ENCODE data around the gene MLX.
"Not testable (repeated sequence)": the region's sequence is repeated elsewhere in the genome, so short reads cannot be mapped to it uniquely, and the experiment has no call there.

The MLX gene

DNA sequence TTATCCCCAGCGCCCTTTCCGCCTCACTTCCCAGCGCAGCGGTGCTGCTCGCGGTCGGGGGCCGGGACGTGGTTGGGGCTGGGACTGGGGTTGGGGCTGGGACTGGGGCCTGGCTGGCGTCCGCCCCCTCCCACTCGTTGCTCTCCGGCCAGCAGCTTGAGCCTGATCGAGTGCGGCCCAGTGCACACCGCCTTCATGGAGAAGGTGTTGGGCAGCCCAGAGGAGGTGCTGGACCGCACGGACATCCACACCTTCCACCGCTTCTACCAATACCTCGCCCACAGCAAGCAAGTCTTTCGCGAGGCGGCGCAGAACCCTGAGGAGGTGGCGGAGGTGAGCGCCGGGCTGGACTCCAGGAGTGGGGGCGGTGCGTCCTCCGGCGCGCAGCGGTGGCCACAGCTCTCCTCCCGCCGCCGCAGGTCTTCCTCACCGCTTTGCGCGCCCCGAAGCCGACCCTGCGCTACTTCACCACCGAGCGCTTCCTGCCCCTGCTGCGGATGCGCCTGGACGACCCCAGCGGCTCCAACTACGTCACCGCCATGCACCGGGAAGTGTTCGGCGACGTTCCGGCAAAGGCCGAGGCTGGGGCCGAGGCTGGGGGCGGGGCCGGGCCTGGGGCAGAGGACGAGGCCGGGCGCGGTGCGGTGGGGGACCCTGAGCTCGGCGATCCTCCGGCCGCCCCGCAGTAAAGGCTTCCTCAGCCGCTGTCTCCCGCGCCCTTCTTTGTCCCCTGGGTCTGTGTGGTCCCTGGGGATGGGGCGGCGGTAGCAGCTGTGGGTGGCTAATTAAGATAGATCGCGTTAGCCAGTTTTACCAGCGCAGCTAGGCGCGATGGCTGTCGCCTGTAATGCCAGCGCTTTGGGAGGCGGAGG is 12.4 kb upstream of the MLX start:
- DNase-seq (ENCODE audit: low read depth in 4 of 4, low spot score in 1 of 4), result peak in 2 of 4 experiments; percentile 63 to 78

- no peak for DNase-seq (ENCODE audit: low read depth in 4 of 4, low spot score in 1 of 4)
These were observed 11.7 kb upstream of the MLX start for GRCh38 chr17:42555122-42555622.

GRCh38 chr17:42555961-42556617 is 10.8 kb upstream of the MLX start:
- not testable (repeated sequence) for DNase-seq (ENCODE audit: low read depth in 4 of 4, low spot score in 1 of 4)

GRCh38 chr17:42559075-42559474 is 7.8 kb upstream of the MLX start:
- DNase-seq (ENCODE audit: low read depth in 4 of 4, low spot score in 1 of 4), result no peak

- DNase-seq (ENCODE audit: low read depth in 4 of 4, low spot score in 1 of 4), result no peak
These were observed 6.7 kb upstream of the MLX start for GRCh38 chr17:42560246-42560645.

DNA sequence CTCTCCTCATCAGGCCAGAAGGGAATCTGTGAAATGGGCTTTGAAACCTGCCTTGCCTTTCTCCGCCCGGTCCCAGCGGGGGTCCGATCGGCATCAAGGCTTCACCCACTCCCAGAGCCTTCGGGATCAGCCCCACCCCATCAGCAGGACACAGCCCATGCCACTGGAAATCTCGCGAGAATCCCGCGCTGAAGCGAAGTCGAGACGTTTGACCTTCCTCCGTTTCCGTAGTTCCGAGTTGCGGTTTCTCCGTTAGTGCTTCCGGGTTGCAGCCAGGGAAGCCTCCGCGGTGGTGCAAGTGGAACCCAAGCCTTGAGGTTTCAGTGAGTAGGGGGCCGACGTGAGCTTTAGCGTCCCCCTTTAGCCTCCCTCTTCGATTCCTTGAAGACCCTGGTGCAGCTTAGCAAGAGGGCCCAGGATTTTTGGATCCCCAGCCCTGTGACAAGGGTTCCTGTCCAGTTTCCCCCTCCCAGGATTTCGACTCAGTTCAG is 5.0 kb upstream of the MLX start, which contains the start of gene COASY:
TSS of gene COASY (plus strand) at position 252 of the 491 bp plus-strand sequence. CDS start 475 bp downstream, outside the sequence.
- peak; percentile 81 to 91 (median 84) for DNase-seq (ENCODE audit: low read depth in 4 of 4, low spot score in 1 of 4)

GRCh38 chr17:42562388-42563142 is 4.3 kb upstream of the MLX start:
- no peak for DNase-seq (ENCODE audit: low read depth in 4 of 4, low spot score in 1 of 4)

- no peak for DNase-seq (ENCODE audit: low read depth in 4 of 4, low spot score in 1 of 4)
These were observed 3.8 kb upstream of the MLX start for GRCh38 chr17:42563143-42563509.

DNA sequence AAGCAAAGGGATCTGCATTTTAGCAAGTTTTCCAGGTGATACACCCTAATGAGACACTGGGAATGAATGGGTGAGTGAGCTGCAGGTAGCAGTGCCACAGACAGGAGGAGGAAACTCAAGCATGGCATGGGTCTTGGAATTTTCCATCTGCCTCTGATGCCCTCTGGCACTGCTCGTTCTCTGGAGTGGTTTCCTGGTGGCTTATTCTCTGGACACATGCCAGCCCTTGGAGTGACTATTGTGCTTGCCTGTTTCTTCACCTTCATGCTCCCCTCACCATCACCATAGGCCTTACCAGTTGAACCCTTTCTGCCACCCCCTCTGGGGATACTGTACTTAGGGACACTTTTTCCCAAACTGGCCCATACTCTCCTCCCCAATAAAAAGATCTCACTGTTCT is 3.4 kb upstream of the MLX start:
- DNase-seq (ENCODE audit: low read depth in 4 of 4, low spot score in 1 of 4), result no peak

DNA sequence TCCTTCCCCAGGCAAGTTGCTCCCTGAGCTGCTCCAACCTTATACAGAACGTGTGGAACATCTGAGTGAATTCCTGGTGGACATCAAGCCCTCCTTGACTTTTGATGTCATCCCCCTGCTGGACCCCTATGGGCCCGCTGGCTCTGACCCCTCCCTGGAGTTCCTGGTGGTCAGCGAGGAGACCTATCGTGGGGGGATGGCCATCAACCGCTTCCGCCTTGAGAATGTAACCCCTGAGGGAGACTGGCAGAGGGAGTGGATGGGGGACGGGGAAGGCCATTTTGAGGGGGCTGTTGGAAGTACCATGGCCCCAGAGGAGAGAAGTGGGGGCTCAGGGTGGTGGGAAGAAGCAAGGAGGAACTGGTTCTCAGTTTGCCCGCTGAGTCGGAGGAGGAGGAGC is 3.0 kb upstream of the MLX start:
- no peak for DNase-seq (ENCODE audit: low read depth in 4 of 4, low spot score in 1 of 4)

GRCh38 chr17:42564815-42565522 is 1.9 kb upstream of the MLX start:
- no peak for DNase-seq (ENCODE audit: low read depth in 4 of 4, low spot score in 1 of 4)

GRCh38 chr17:42565523-42566214 is 1.2 kb upstream of the MLX start:
- no peak for DNase-seq (ENCODE audit: low read depth in 4 of 4, low spot score in 1 of 4)

- DNase-seq (ENCODE audit: low read depth in 4 of 4, low spot score in 1 of 4), result no peak
These were observed 551 bp upstream of the MLX start for GRCh38 chr17:42566215-42566882.

- no peak for DNase-seq (ENCODE audit: low read depth in 4 of 4, low spot score in 1 of 4)
These were observed 1.6 kb downstream of the MLX start for GRCh38 chr17:42568341-42569111.

DNA sequence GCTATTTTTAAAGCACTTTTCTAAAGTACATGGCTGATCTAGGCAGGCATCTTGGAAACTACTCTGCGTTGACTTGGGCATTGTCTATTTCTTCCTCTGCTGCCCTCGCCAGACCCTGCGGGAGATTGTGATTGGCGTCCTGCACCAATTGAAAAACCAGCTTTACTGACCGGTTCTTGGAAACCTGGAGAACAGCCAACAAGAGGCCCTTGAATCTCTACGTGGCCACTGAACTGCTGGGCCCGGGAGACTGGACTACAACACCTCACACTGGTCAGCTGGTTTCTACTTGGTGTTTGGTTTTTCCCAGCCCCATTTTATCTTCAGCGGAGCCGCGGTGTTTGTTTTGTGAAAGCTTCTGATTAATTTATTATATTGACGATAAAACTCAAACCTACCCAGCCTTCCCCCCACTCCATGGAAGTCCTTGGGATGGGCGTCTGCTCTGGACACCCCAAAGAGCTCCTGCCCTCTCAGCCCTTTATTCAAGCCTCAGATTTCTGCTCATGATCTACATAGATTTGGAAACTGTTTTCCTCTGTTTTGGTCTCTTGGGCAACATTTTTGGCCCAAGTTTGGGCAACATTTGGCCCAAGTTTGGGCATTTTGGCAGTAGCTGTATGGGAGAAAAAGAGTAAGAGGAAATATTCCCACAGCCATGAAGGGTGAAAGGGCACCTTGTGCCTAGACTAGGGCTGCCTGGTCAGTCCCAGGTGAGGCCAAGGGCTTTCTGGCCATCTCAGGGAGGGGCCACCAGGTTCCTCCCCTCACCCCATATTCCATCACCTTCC is 4.7 kb downstream of the MLX start:
- DNase-seq (ENCODE audit: low read depth in 4 of 4, low spot score in 1 of 4), result no peak

DNA sequence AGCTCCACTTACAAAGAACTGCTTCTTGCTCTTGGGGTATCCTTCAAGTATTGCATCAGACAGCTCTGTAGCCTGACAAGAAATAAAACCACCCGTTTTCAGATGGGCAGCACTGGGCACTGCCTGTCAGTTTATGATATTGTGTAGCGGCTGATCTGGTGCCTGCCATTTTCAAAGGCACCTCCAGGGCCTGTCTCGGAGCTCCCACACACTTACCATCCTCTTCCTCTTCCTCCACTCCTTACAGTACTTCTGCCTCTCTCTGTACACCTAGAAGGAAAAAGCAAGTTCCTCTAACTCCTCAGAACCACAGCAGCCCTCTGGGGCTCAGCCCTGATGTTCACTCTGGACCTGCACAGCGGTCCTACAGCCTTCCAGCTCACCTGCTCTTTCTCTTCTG is 6.2 kb downstream of the MLX start:
- DNase-seq (ENCODE audit: low read depth in 4 of 4, low spot score in 1 of 4), result no peak

- no peak for DNase-seq (ENCODE audit: low read depth in 4 of 4, low spot score in 1 of 4)
These were observed 7.6 kb downstream of the MLX start for GRCh38 chr17:42574463-42574862.

DNA sequence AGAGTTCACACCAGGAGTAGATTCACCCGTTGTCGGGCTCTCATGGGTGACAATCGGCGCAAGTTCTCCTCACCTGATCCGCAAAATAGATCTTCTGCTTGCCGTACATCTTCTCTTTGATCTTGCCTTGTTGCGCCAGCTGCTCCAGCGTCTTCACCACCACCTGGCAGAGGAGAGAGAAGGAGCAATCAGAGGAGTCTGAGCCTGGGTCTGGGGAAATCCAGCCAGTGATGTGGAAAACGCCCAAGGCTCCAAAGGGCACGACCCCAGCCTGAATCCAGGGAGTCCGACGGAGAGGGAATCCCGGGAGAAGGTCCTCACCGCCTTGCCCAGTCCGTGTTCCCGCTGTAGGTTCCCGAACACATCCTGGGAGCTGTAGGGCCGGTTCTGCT is 10.2 kb downstream of the MLX start:
- DNase-seq (ENCODE audit: low read depth in 4 of 4, low spot score in 1 of 4), result no peak
